CD14-positive monocyte (primary cell): Measurements from ENCODE around the gene GABBR1. TPM values are rescaled to one million over a fixed set of nuclear protein-coding genes. Genes with fewer than 3 reads are reported as not detected.

ENCODE experiments used
- DNase-seq, 3 donors: peaks; one replicate each; pipeline ENCODE4 v3.0.0-alpha.2; 2011 to 2022
- H2AFZ ChIP-seq: 2 replicates; pipeline ENCODE4 v1.6.0; 2012; ENCODE audit warnings: mild to moderate bottlenecking, low read depth, low read length, inconsistent platforms; ENCODE audit not compliant: insufficient read depth, poor library complexity, severe bottlenecking
- H3K27ac ChIP-seq, 2 donors: 1 replicate in 1 of 2; 2 replicates in 1 of 2; pipeline ENCODE4 v1.5.1; 2012 to 2013; ENCODE audit warnings: low read length in 2 of 2, control low read depth in 1 of 2, inconsistent platforms in 1 of 2, low read depth in 1 of 2, mild to moderate bottlenecking in 1 of 2
- H3K27me3 ChIP-seq, 2 donors: one replicate each; pipeline versions ENCODE4 v1.6.0 to v1.6.1; 2011 to 2013; ENCODE audit warnings: low read length in 2 of 2; ENCODE audit not compliant: control insufficient read depth in 2 of 2, insufficient read depth in 2 of 2
- H3K36me3 ChIP-seq, 2 donors: replicated peaks in 1 of 2; 1 replicate in 1 of 2; 2 replicates in 1 of 2; pipeline versions ENCODE4 v1.5.1 to v1.6.1; 2012 to 2013; ENCODE audit warnings: low read length in 2 of 2, control low read depth in 1 of 2, inconsistent platforms in 1 of 2, mild to moderate bottlenecking in 1 of 2; ENCODE audit not compliant: insufficient read depth in 2 of 2, control insufficient read depth in 1 of 2
- H3K4me1 ChIP-seq, 2 donors: 1 replicate in 1 of 2; 2 replicates in 1 of 2; pipeline versions ENCODE4 v1.5.1 to v1.6.1; 2012 to 2013; ENCODE audit warnings: low read length in 2 of 2, control low read depth in 1 of 2, inconsistent platforms in 1 of 2, mild to moderate bottlenecking in 1 of 2, moderate library complexity in 1 of 2; ENCODE audit not compliant: insufficient read depth in 2 of 2, control insufficient read depth in 1 of 2
- H3K4me2 ChIP-seq: replicated peaks from 2 replicates; pipeline ENCODE3; 2012; ENCODE audit warnings: low read length, moderate library complexity, mild to moderate bottlenecking; ENCODE audit not compliant: poor library complexity, severe bottlenecking; ENCODE audit errors: extremely low read depth
- H3K4me3 ChIP-seq, 3 experiments: fragments of 200-600 bp in 1 of 3; sonication (generic) in 1 of 3; replicated peaks in 1 of 3; 1 replicate in 2 of 3; 2 replicates in 1 of 3; pipeline ENCODE4 v1.5.1; 2011 to 2013; ENCODE audit warnings: low read length in 3 of 3, mild to moderate bottlenecking in 3 of 3, control low read depth in 2 of 3, low read depth in 2 of 3, inconsistent platforms in 1 of 3, moderate library complexity in 1 of 3
- H3K79me2 ChIP-seq: 2 replicates; pipeline ENCODE4 v1.6.0; 2012; ENCODE audit warnings: mild to moderate bottlenecking, control low read depth, inconsistent platforms, low read length, moderate library complexity; ENCODE audit not compliant: insufficient read depth
- H3K9ac ChIP-seq: 2 replicates; pipeline ENCODE4 v1.6.0; 2017; ENCODE audit warnings: low read length, mild to moderate bottlenecking; ENCODE audit not compliant: insufficient read depth, poor library complexity, severe bottlenecking
- H3K9me3 ChIP-seq, 2 donors: replicated peaks in 1 of 2; 1 replicate in 1 of 2; 2 replicates in 1 of 2; pipeline versions ENCODE4 v1.5.1 to v1.6.1; 2012 to 2013; ENCODE audit warnings: low read length in 2 of 2, control low read depth in 1 of 2; ENCODE audit not compliant: control insufficient read depth in 1 of 2, insufficient read depth in 1 of 2
- H4K20me1 ChIP-seq: 2 replicates; pipeline ENCODE4 v1.6.0; 2012; ENCODE audit warnings: mild to moderate bottlenecking, low read length, control low read depth, moderate library complexity; ENCODE audit not compliant: insufficient read depth
- H3K27ac Mint-ChIP-seq, 7 donors: one replicate each; pipeline ENCODE4 v1.8.0; 2020; ENCODE audit warnings: mild to moderate bottlenecking in 7 of 7, mixed read lengths in 7 of 7, moderate library complexity in 6 of 7, inconsistent platforms in 2 of 7
- H3K27me3 Mint-ChIP-seq, 3 donors: one replicate each; pipeline ENCODE4 v1.8.0; 2021 to 2022; ENCODE audit warnings: low read depth in 3 of 3, mild to moderate bottlenecking in 3 of 3, mixed read lengths in 3 of 3, moderate library complexity in 3 of 3, inconsistent platforms in 1 of 3
- H3K36me3 Mint-ChIP-seq, 2 donors: one replicate each; pipeline ENCODE4 v1.8.0; 2020; ENCODE audit warnings: mixed read lengths in 2 of 2, inconsistent platforms in 1 of 2, mild to moderate bottlenecking in 1 of 2
- H3K4me1 Mint-ChIP-seq: one replicate; pipeline ENCODE4 v1.8.0; 2020; ENCODE audit warnings: mild to moderate bottlenecking, mixed read lengths
- H3K4me3 Mint-ChIP-seq, 2 donors: one replicate each; pipeline ENCODE4 v1.8.0; 2020; ENCODE audit warnings: mild to moderate bottlenecking in 2 of 2, mixed read lengths in 2 of 2, moderate library complexity in 1 of 2
- H3K9me3 Mint-ChIP-seq, 7 donors: one replicate each; pipeline ENCODE4 v1.8.0; 2020 to 2022; ENCODE audit warnings: mixed read lengths in 7 of 7, mild to moderate bottlenecking in 6 of 7, moderate library complexity in 6 of 7, inconsistent platforms in 2 of 7
- WGBS: methylation state at CpG from one replicate; pipeline ENCODE4 v1.1.5; 2013; ENCODE audit warnings: missing lambda C conversion rate; ENCODE audit not compliant: insufficient coverage; 5-methylcytosine and 5-hydroxymethylcytosine counted together
- intact Hi-C, 2 donors: fragments of 100-400 bp; cut with micrococcal nuclease; formaldehyde crosslinking; loops; one replicate each; pipeline versions ENCODE4 v1.15.0 to v1.15.1; 2023
- polyA plus RNA-seq, 3 donors: library from polyadenylated mRNA; depleted of rRNA in 1 of 3; unstranded in 2 of 3; stranded (reverse) in 1 of 3; fragments of 300-500 nt in 2 of 3; fragments of >200 nt in 1 of 3; fragmentation: Illumina TruSeq in 2 of 3; gene quantifications; 1 replicate in 2 of 3; 2 replicates in 1 of 3; pipeline ENCODE4 v1.2.3, GENCODE V29; 2012 to 2021
- TF ChIP-seq, protein P1 (sequence below): fragments of 200-600 bp; IDR thresholded peaks from one replicate; pipeline ENCODE4 v1.8.0; 2022; ENCODE audit warnings: antibody characterized with exemption, mild to moderate bottlenecking

GABBR1 gene
- polyA plus RNA-seq, 3 donors, result 0.91 to 228 (median 1.8) TPM

DNA sequence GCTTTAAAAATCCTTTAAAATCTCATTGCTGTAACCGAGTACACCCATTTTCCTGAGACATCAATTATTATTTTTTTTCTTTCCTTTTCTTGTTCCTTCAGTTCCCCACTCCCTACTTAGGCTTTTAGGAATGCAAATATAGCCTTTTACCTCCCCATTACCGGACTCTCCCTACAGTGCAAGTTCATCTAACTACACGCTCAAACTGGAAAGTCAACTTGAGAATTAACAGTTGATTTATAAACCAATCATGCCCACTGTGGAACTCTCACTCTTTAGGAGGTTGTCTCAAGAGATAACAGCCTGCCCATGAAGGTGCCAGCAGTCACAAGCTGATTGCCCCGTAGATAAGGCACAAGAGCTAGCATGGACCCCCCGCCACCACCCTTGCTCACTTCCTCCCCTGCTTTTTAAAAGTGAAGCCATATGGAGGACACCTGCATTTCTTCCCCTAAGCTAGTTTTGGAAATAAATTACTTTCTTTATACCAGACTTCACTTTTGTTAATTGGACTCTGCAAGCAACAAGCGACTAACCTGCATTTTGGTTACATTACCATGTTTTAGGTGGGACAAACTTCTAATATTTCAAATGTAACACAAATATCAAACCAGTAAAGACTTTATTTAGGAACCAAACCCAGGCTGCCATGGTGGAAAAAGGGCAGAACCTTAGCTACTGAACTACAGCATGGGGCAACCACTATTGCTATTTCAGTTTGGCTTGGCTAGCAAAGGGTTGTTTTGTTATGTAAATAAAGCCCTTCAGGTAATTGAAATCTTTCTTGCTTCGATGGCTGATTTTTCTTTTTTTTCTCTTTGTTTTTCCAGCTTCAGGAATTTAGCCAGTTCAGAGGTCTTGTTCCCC lies 108.3 kb downstream of the GABBR1 start:
- intact Hi-C loops, result no loop called here
- Histone ChIP-seq H3K4me1 (no peaks in the 10 kb centered on the region), H3K79me2 (no peaks in the 10 kb centered on the region), H3K4me3 (no peak overlapping the region), H4K20me1 (no peaks in the 10 kb centered on the region), H3K9ac (no peak overlapping the region), H2AFZ (no peak overlapping the region), H3K27me3 (no peaks in the 10 kb centered on the region), H3K27ac (no peak overlapping the region), H3K4me2 (no peak overlapping the region), H3K36me3 (no peaks in the 10 kb centered on the region), H3K9me3 (peaks cover 0 to 7% of the 10 kb centered on the region in 2 donors)
- H3K9me3 Mint-ChIP-seq, result peaks cover 5 to 12% (median 10%) of the 10 kb centered on the region in 7 donors
- H3K36me3 Mint-ChIP-seq, result no peaks in the 10 kb centered on the region
- no peak for DNase-seq
- H3K4me1 Mint-ChIP-seq, result no peaks in the 10 kb centered on the region
- WGBS, result 68% methylated on average over 3 of the region's 7 CpGs
- TF ChIP-seq, protein P1, sequence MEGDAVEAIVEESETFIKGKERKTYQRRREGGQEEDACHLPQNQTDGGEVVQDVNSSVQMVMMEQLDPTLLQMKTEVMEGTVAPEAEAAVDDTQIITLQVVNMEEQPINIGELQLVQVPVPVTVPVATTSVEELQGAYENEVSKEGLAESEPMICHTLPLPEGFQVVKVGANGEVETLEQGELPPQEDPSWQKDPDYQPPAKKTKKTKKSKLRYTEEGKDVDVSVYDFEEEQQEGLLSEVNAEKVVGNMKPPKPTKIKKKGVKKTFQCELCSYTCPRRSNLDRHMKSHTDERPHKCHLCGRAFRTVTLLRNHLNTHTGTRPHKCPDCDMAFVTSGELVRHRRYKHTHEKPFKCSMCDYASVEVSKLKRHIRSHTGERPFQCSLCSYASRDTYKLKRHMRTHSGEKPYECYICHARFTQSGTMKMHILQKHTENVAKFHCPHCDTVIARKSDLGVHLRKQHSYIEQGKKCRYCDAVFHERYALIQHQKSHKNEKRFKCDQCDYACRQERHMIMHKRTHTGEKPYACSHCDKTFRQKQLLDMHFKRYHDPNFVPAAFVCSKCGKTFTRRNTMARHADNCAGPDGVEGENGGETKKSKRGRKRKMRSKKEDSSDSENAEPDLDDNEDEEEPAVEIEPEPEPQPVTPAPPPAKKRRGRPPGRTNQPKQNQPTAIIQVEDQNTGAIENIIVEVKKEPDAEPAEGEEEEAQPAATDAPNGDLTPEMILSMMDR, result no peak
- H3K4me3 Mint-ChIP-seq, result no peak overlapping the region
- H3K27ac Mint-ChIP-seq, result no peak overlapping the region
- H3K27me3 Mint-ChIP-seq, result peaks cover 0 to 8% (median 8%) of the 10 kb centered on the region in 3 donors

DNA sequence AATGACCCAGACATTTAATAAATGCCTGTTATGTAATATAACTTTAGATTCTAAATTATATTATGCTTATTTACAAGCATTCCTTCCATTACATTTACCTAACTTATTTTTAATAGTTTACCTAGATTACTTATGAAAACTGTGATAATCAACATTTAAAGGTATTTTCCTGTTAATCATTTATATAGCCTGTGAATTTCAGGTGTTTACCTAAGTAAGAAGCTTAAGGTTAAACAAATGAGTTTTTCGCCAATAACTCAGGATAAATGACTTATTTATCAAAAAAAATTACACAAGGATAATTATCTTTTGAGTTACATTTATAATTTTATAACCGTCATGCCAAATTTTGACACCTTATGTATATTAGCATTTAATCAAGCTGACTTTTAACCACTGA lies 108.9 kb downstream of the GABBR1 start:
- TF ChIP-seq, protein P1, result no peak
- Mint-ChIP-seq H3K9me3 (peaks cover 5 to 12% (median 11%) of the 10 kb centered on the region in 7 donors), H3K27me3 (peaks cover 0 to 8% (median 6%) of the 10 kb centered on the region in 3 donors), H3K4me3 (no peak overlapping the region), H3K36me3 (no peaks in the 10 kb centered on the region), H3K4me1 (no peaks in the 10 kb centered on the region), H3K27ac (no peak overlapping the region)
- Histone ChIP-seq H3K9ac (no peak overlapping the region), H4K20me1 (no peaks in the 10 kb centered on the region), H3K9me3 (peaks cover 0 to 7% of the 10 kb centered on the region in 2 donors), H3K79me2 (no peaks in the 10 kb centered on the region), H3K4me1 (no peaks in the 10 kb centered on the region), H2AFZ (no peak overlapping the region), H3K27me3 (no peaks in the 10 kb centered on the region), H3K4me2 (no peak overlapping the region), H3K36me3 (no peaks in the 10 kb centered on the region), H3K27ac (no peak overlapping the region), H3K4me3 (no peak overlapping the region)
- DNase-seq, result no peak
- intact Hi-C loops, result no loop called here
- no CpG with 5 or more reads among the region's 2 CpGs for WGBS
